Activated CD4-positive, alpha-beta T cell treated with anti-CD3 and anti-CD28 coated beads, Interleukin-2, amount 10 ng/mL, durations not matched to agents 24 days and 14 days (primary cell): ENCODE measurements around the gene KIFC3. TPM values are rescaled to one million over a fixed set of nuclear protein-coding genes. Genes with fewer than 3 reads are reported as not detected.
"Not testable (repeated sequence)": the region's sequence is repeated elsewhere in the genome, so short reads cannot be mapped to it uniquely, and the experiment has no call there.

Source experiments
- DNase-seq: peaks from one replicate; pipeline ENCODE4 v3.0.0; 2022
- H3K27ac Mint-ChIP-seq: one replicate; pipeline ENCODE4 v1.8.0; 2022; ENCODE audit warnings: mild to moderate bottlenecking, mixed read lengths
- H3K27me3 Mint-ChIP-seq: one replicate; pipeline ENCODE4 v1.8.0; 2022; ENCODE audit warnings: mixed read lengths
- H3K36me3 Mint-ChIP-seq: one replicate; pipeline ENCODE4 v1.8.0; 2022; ENCODE audit warnings: low read depth, mild to moderate bottlenecking, mixed read lengths
- H3K4me1 Mint-ChIP-seq: one replicate; pipeline ENCODE4 v1.8.0; 2021; ENCODE audit warnings: mixed read lengths
- H3K4me3 Mint-ChIP-seq: one replicate; pipeline ENCODE4 v1.8.0; 2022; ENCODE audit warnings: mild to moderate bottlenecking, moderate library complexity, mixed read lengths
- H3K9me3 Mint-ChIP-seq: one replicate; pipeline ENCODE4 v1.8.0; 2021; ENCODE audit warnings: mixed read lengths
- intact Hi-C: fragments of 100-400 bp; cut with micrococcal nuclease; formaldehyde crosslinking; loops from one replicate; pipeline ENCODE4 v1.15.1; 2023
- total RNA-seq: library from RNA; stranded (reverse); gene quantifications from 2 replicates; pipeline ENCODE4 v1.2.3, GENCODE V29; 2022

Gene KIFC3
- total RNA-seq, 1 donor from 2014 or later: 0.58 TPM

DNA sequence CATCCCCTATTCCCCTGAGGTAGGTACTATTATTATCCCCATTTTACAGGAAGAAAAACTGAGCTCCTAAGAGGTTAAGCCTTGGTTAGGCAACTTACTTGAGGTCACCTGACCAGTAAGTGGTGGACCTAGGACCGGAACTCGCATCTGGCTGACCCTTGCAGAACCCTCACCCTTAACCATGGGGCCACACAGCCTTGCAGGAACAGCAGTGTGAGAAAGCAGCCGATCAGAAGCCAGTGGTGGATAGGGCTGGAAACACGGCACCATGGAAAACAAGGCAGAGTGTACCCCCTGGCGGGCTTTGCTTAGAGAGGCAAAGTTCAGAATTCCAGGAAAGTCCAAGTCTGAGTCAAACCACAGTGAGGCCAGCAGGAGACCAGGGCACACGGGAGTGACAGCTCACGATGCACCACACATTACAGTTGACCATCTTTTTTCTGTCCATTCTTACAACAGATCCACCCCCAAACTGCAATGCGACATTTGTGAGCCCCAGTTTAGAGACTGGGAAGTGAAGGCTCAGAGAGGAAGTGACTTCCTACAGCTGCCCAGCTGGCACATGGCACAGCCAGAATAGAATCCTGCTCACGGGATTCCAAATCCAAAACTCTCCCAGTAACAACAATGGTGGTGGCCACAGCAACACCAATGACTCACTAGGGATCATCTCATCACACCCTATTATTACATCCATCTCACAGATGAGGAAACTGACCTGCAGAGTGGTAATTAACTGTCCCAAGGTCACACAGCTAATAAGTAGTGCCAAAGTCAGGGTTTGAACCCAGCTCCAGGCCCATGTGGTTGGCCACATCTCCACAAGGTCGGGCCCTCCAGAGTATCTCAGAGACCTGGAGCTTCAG lies 20.3 kb downstream of the KIFC3 start:
- H3K4me1 Mint-ChIP-seq: no peaks in the 10 kb centered on the region
- H3K27me3 Mint-ChIP-seq: no peaks in the 10 kb centered on the region
- DNase-seq: no peak
- intact Hi-C loops: no loop called here
- H3K27ac Mint-ChIP-seq: no peak overlapping the region
- H3K36me3 Mint-ChIP-seq: no peaks in the 10 kb centered on the region
- no peaks in the 10 kb centered on the region for H3K9me3 Mint-ChIP-seq
- no peak overlapping the region for H3K4me3 Mint-ChIP-seq

GRCh38 chr16:57781349-57781740 lies 20.9 kb downstream of the KIFC3 start:
- Mint-ChIP-seq H3K9me3 (no peaks in the 10 kb centered on the region), H3K27me3 (no peaks in the 10 kb centered on the region), H3K4me1 (no peaks in the 10 kb centered on the region), H3K27ac (no peak overlapping the region), H3K4me3 (no peak overlapping the region), H3K36me3 (no peaks in the 10 kb centered on the region)
- intact Hi-C loops: no loop called here
- DNase-seq: no peak

DNA sequence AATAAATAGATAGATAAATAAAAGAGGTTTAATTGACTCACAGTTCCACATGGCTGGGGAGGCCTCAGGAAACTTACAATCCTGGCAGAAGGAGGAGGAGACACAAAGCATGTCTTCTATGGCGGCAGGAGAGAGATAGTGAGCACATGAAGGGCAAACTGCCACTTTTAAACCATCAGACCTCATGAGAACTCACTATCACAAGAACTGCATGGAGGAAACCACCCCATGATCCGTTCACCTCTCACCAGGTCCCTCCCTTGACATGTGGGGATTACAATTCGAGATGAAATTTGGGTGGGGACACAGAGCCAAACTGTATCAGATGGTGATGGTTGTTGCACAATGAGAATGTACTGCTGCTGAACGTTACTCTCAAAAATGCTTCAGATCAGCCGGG lies 22.5 kb downstream of the KIFC3 start:
- intact Hi-C loops, H3K27ac Mint-ChIP-seq, H3K9me3 Mint-ChIP-seq, H3K4me1 Mint-ChIP-seq, H3K27me3 Mint-ChIP-seq, H3K36me3 Mint-ChIP-seq, DNase-seq, H3K4me3 Mint-ChIP-seq: not testable (repeated sequence)

DNA sequence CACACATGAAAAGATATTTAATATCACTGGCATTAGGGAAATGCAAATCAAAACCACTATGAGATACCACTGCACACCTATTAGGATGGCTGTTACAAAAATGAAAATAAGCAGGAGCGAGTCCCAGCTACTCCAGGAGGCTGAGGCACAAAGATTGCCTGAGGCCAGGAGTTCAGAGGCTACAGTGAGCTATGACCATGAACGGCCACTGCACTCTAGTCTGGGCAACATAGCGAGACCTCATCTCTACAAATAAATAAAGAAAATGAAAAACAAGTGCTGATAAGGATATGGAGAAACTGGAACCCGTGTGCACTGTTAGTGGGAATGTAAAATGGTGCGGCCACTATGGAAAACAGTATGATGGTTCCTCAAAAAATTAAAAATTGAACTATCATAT lies 23.6 kb downstream of the KIFC3 start:
- Mint-ChIP-seq H3K4me3 (no peak overlapping the region), H3K27me3 (no peaks in the 10 kb centered on the region), H3K9me3 (no peaks in the 10 kb centered on the region), H3K36me3 (no peaks in the 10 kb centered on the region), H3K4me1 (no peaks in the 10 kb centered on the region), H3K27ac (no peak overlapping the region)
- no peak for DNase-seq
- intact Hi-C loops: no loop called here

DNA sequence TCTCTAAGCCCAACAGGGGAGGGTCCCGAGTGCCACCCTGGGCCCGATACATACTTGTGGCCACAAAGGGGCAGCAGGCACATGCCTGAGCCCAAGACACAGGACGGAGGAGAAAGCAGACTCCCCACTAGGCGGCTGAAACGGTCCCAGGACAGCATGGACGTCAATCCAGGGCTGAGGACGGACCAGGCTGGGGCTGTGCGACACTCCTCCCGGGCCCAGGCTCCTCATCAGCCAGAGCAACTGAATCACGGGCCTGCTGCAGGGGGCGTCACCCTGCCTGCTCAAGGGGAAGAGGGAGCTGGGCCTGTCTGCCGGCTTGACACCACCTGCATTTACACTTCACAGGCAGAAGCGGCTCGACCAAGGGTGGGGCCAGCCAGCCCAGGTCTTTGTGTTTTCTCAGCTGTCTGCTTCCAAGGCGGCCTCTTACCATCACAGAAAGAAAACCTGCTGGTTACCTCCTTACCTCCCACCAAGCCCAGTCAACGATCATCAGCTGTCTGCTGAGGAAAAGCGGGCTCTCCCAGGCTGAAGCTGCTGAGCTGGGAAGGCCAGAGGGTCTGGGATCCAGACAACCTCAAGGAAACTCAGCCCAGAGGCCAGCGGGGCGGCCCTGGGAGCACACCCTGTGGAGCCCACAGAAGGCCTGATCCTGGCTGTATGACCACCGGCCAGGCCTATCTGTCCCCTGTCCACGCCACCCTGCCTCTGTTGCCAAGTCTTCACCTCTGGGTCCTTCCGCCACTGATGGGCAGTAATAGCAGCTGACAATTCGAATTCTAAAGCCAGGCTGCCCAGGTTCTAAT lies 26.4 kb downstream of the KIFC3 start:
- H3K4me3 Mint-ChIP-seq: no peak overlapping the region
- no peak overlapping the region for H3K27ac Mint-ChIP-seq
- H3K9me3 Mint-ChIP-seq: no peaks in the 10 kb centered on the region
- no peak for DNase-seq
- H3K36me3 Mint-ChIP-seq: no peaks in the 10 kb centered on the region
- intact Hi-C loops: no loop called here
- H3K4me1 Mint-ChIP-seq: no peaks in the 10 kb centered on the region
- no peaks in the 10 kb centered on the region for H3K27me3 Mint-ChIP-seq

- no peak for DNase-seq
- intact Hi-C loops: no loop called here
- Mint-ChIP-seq H3K9me3 (no peaks in the 10 kb centered on the region), H3K27ac (no peak overlapping the region), H3K4me3 (no peak overlapping the region), H3K27me3 (no peaks in the 10 kb centered on the region), H3K4me1 (no peaks in the 10 kb centered on the region), H3K36me3 (no peaks in the 10 kb centered on the region)
Measured at GRCh38 chr16:57774705-57775285, 27.5 kb downstream of the KIFC3 start.

DNA sequence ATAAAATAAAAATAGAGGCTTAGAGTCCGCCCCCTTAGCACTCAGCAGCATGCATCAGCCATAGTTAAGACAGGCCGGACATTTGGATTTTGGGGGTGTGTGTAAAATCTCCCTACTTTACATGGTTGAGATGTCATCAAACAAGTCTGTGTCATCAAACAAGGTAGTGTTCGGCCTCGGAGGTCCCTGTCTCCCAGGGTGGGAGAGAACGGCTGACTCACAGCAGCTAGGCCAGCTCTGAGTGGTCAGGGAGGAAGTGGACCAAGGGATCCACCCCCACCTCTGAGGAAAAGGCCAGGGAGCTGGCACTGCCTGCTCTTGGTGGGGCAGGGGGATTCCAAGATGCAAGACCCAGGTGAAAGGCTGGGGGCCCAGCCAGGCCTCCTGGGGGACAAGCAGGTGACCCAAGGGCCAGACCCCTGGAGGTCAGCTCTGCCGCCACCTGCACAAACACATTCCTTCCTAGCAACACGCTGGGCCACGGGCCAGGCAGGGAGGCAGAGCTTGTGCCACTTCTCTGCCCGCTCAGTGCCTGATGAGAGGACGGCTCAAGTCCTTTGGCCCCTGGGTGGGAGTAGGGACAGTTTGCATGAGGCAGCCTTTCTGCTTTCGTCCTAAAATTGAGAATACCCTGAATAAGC lies 28.5 kb downstream of the KIFC3 start:
- Mint-ChIP-seq H3K27ac (no peak overlapping the region), H3K9me3 (no peaks in the 10 kb centered on the region), H3K4me1 (no peaks in the 10 kb centered on the region), H3K36me3 (no peaks in the 10 kb centered on the region), H3K4me3 (no peak overlapping the region), H3K27me3 (no peaks in the 10 kb centered on the region)
- no peak for DNase-seq
- intact Hi-C loops: no loop called here

DNA sequence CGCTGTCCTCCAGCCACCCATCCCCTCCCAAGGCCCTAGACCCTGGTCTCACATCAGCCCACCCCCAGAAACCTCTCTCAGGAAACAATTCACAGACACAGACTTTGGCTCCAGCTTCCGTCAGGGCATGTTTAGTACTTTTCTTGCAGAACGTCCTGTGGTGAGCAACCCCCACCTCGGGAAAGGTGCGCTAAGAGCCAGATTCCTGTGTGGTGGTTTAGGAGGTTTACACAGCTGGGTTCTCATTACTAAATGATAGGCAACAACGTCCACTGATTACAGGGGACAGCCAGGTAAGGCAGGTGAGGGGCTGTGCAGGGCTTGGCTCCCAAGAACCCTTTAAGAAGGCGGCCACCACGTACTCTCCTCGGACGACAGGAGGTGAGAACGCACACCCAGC lies 29.3 kb downstream of the KIFC3 start:
- no peaks in the 10 kb centered on the region for H3K4me1 Mint-ChIP-seq
- no peaks in the 10 kb centered on the region for H3K36me3 Mint-ChIP-seq
- no peak overlapping the region for H3K27ac Mint-ChIP-seq
- H3K4me3 Mint-ChIP-seq: no peak overlapping the region
- no peak for DNase-seq
- no peaks in the 10 kb centered on the region for H3K9me3 Mint-ChIP-seq
- H3K27me3 Mint-ChIP-seq: no peaks in the 10 kb centered on the region
- intact Hi-C loops: no loop called here

DNA sequence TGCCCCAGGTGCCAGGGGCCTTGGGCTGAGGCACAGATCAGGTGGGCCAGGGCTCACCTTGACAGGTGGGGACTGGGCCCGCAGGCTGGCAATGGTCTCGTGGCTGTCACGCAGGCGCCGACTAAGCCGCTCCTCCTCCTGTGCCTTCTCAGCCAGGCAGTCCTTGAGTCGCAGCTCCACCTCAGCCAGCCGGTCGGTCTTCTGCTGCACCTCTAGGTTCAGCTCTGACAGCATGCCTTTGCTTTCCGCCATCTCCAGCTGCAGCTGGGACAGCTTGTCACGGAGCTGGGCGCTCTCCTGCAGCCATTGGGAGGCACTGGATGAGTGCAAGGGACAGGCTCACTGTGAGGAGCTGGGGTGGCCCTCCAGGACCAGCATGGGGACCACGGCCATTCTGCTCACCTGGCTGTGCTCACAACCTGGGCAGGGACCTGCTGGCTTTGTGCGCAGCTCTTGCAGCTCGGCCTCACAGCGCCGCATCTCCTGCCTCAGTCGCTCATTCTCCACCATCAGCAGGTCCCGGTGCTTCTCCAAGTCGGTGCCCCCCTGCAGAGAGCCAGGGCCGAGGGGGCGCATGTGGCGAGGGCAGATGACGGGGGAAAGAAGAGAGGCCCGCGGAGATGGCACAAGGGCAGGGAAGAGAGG lies 31.0 kb downstream of the KIFC3 start:
- no peaks in the 10 kb centered on the region for H3K9me3 Mint-ChIP-seq

GRCh38 chr16:57770361-57770760 lies 31.9 kb downstream of the KIFC3 start:
- DNase-seq: no peak
- H3K27ac Mint-ChIP-seq: no peak overlapping the region
- no peaks in the 10 kb centered on the region for H3K4me1 Mint-ChIP-seq
- intact Hi-C loops: no loop called here
- no peaks in the 10 kb centered on the region for H3K27me3 Mint-ChIP-seq
- no peaks in the 10 kb centered on the region for H3K9me3 Mint-ChIP-seq
- H3K4me3 Mint-ChIP-seq: no peak overlapping the region
- H3K36me3 Mint-ChIP-seq: no peaks in the 10 kb centered on the region

More for the DNA sequence above, 31.0 kb downstream of the KIFC3 start:
- intact Hi-C loops: no loop called here
- Mint-ChIP-seq H3K4me3 (no peak overlapping the region), H3K4me1 (no peaks in the 10 kb centered on the region), H3K27me3 (no peaks in the 10 kb centered on the region), H3K36me3 (no peaks in the 10 kb centered on the region), H3K27ac (no peak overlapping the region)
- no peak for DNase-seq

GRCh38 chr16:57769541-57770145 lies 32.6 kb downstream of the KIFC3 start:
- intact Hi-C loops: no loop called here
- no peak for DNase-seq
- H3K9me3 Mint-ChIP-seq: no peaks in the 10 kb centered on the region
- H3K27me3 Mint-ChIP-seq: no peaks in the 10 kb centered on the region
- no peak overlapping the region for H3K27ac Mint-ChIP-seq
- H3K4me1 Mint-ChIP-seq: no peaks in the 10 kb centered on the region
- no peaks in the 10 kb centered on the region for H3K36me3 Mint-ChIP-seq
- H3K4me3 Mint-ChIP-seq: no peak overlapping the region

DNA sequence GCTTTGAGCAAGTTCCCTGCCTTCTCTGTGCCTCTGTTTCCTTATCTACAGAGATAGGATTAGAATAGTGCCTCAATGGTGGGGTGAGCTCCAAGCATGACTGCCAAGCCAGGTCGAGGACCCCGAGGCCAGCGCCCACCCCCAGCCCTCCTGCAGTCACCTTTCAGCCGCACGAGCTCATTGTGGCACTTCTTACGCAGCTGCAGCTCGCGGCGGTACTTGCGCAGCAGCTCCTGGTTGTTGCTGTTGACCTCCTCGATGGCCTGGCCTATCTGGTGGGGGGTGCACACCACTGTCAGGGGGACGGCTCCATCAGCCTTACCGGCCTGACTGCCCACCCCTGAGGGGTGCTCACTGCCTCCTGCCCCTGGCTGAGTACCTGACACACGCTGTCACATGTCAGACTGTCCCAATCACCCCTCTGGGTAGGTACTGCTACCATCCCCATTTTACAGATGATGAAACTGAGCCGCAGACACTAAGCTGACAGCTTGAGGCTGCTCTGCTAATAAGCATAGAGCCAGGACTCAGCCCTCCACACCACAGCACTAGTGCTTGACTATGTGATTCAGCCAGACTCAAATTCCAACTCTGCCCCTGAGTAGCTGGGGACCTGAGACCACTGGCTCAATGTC lies 35.5 kb downstream of the KIFC3 start:
- H3K27me3 Mint-ChIP-seq: no peaks in the 10 kb centered on the region
- intact Hi-C loops: no loop called here
- H3K4me1 Mint-ChIP-seq: peaks cover 3% of the 10 kb centered on the region
- H3K9me3 Mint-ChIP-seq: no peaks in the 10 kb centered on the region
- no peak overlapping the region for H3K27ac Mint-ChIP-seq
- H3K4me3 Mint-ChIP-seq: no peak overlapping the region
- DNase-seq: no peak
- no peaks in the 10 kb centered on the region for H3K36me3 Mint-ChIP-seq
